ENCODE measurements around the gene AADACL2. TPM values are rescaled to one million over a fixed set of nuclear protein-coding genes. Genes with fewer than 3 reads are reported as not detected.

AADACL2 gene
- polyA plus RNA-seq, 3 donors: not detected

- H4K20me1 ChIP-seq (ENCODE audit: insufficient read depth, low read length): no peaks in the 10 kb centered on the region
- no peak overlapping the region for H3K27ac ChIP-seq (ENCODE audit: low read depth in 1 of 2, low read length in 2 of 2)
- intact Hi-C loops (cut with micrococcal nuclease): no loop called here
- no peak overlapping the region for H2AFZ ChIP-seq (ENCODE audit: insufficient read depth, low read depth, low read length, poor library complexity, severe bottlenecking)
- Mint-ChIP-seq H3K36me3 (no peaks in the 10 kb centered on the region), H3K9me3 (peaks cover 0 to 7% (median 0%) of the 10 kb centered on the region in 7 donors), H3K4me3 (no peak overlapping the region), H3K27ac (peak overlapping the region in 5 of 7 donors; percentile 55 to 86 (median 66)), H3K27me3 (ENCODE audit: low read depth in 3 of 3) (peaks cover 0 to 2% (median 0%) of the 10 kb centered on the region in 3 donors), H3K4me1 (peaks cover 31% of the 10 kb centered on the region)
- H3K9me3 ChIP-seq (replicated peaks in 1 of 2; ENCODE audit: control insufficient read depth in 1 of 2, insufficient read depth in 1 of 2, low read length in 2 of 2): no peaks in the 10 kb centered on the region
- H3K4me1 ChIP-seq (ENCODE audit: control insufficient read depth in 1 of 2, insufficient read depth in 2 of 2, low read length in 2 of 2): peaks cover 15 to 28% of the 10 kb centered on the region in 2 donors
- no peaks in the 10 kb centered on the region for H3K36me3 ChIP-seq (replicated peaks in 1 of 2; ENCODE audit: control insufficient read depth in 1 of 2, insufficient read depth in 2 of 2, low read length in 2 of 2)
- H3K27me3 ChIP-seq (ENCODE audit: control insufficient read depth in 2 of 2, insufficient read depth in 2 of 2, low read length in 2 of 2): no peaks in the 10 kb centered on the region
- TF ChIP-seq CTCF (IDR thresholded peaks at IDR 0.05): no peak
- H3K9ac ChIP-seq (ENCODE audit: insufficient read depth, low read length, poor library complexity, severe bottlenecking): no peak overlapping the region
- peak in 1 of 3 donors; percentile 8 for DNase-seq
- H3K79me2 ChIP-seq (ENCODE audit: insufficient read depth, low read length): no peaks in the 10 kb centered on the region
- peak overlapping the region; percentile 16 for H3K4me2 ChIP-seq (replicated peaks; ENCODE audit: extremely low read depth, low read length, poor library complexity, severe bottlenecking)
- WGBS (ENCODE audit: insufficient coverage): no CpG with 5 or more reads among the region's 1 CpG
- no peak overlapping the region for H3K4me3 ChIP-seq (replicated peaks in 1 of 3; ENCODE audit: low read depth in 2 of 3, low read length in 3 of 3)
Measured at GRCh38 chr3:151768393-151768930, 34.7 kb downstream of the AADACL2 start.

GRCh38 chr3:151769175-151769574, 35.4 kb downstream of the AADACL2 start:
- Histone ChIP-seq H3K4me1 (ENCODE audit: control insufficient read depth in 1 of 2, insufficient read depth in 2 of 2, low read length in 2 of 2) (peaks cover 15 to 28% of the 10 kb centered on the region in 2 donors), H3K9ac (ENCODE audit: insufficient read depth, low read length, poor library complexity, severe bottlenecking) (no peak overlapping the region), H2AFZ (ENCODE audit: insufficient read depth, low read depth, low read length, poor library complexity, severe bottlenecking) (no peak overlapping the region), H3K36me3 (replicated peaks in 1 of 2; ENCODE audit: control insufficient read depth in 1 of 2, insufficient read depth in 2 of 2, low read length in 2 of 2) (no peaks in the 10 kb centered on the region), H3K79me2 (ENCODE audit: insufficient read depth, low read length) (no peaks in the 10 kb centered on the region), H3K27me3 (ENCODE audit: control insufficient read depth in 2 of 2, insufficient read depth in 2 of 2, low read length in 2 of 2) (no peaks in the 10 kb centered on the region), H4K20me1 (ENCODE audit: insufficient read depth, low read length) (no peaks in the 10 kb centered on the region), H3K27ac (ENCODE audit: low read depth in 1 of 2, low read length in 2 of 2) (no peak overlapping the region), H3K9me3 (replicated peaks in 1 of 2; ENCODE audit: control insufficient read depth in 1 of 2, insufficient read depth in 1 of 2, low read length in 2 of 2) (no peaks in the 10 kb centered on the region), H3K4me2 (replicated peaks; ENCODE audit: extremely low read depth, low read length, poor library complexity, severe bottlenecking) (no peak overlapping the region), H3K4me3 (replicated peaks in 1 of 3; ENCODE audit: low read depth in 2 of 3, low read length in 3 of 3) (no peak overlapping the region)
- peaks cover 0 to 2% (median 0%) of the 10 kb centered on the region in 3 donors for H3K27me3 Mint-ChIP-seq (ENCODE audit: low read depth in 3 of 3)
- H3K9me3 Mint-ChIP-seq: peaks cover 0 to 7% (median 0%) of the 10 kb centered on the region in 7 donors
- H3K27ac Mint-ChIP-seq: no peak overlapping the region
- no CpG with 5 or more reads among the region's 2 CpGs for WGBS (ENCODE audit: insufficient coverage)
- H3K4me3 Mint-ChIP-seq: no peak overlapping the region
- no peak for DNase-seq
- H3K4me1 Mint-ChIP-seq: peaks cover 31% of the 10 kb centered on the region
- H3K36me3 Mint-ChIP-seq: no peaks in the 10 kb centered on the region
- intact Hi-C loops (cut with micrococcal nuclease): no loop called here
- TF ChIP-seq CTCF (IDR thresholded peaks at IDR 0.05): no peak
